ENCODE data around the gene MYO5A. TPM values are rescaled to one million over a fixed set of nuclear protein-coding genes. Genes with fewer than 3 reads are reported as not detected.

Gene MYO5A
- total and polyA plus RNA-seq, 4 donors: 47.8 to 119 (median 88.4) TPM

DNA sequence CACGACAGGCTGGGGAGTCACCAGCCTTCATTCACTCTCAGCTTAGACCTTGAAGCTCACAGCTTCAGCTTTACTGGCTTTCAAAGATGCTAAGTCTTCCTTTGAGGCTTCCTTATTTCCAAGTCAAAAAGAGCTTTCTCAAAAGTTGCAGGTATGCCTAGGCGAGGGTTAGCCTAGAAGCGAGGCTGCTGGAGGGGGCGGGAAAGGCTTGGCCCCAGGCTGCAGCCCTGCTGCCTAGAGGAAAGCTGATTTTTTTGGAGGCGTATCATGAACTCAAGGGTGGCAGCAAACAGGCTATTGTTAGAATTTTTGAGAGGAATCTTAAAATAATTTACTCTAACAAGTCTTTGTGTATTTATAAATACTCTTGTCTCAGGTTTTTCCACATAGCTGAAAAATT is 270.2 kb downstream of the MYO5A start:
- Histone ChIP-seq H3K4me3 (ENCODE audit: low read depth, low read length) (no peak overlapping the region), H3K27me3 (ENCODE audit: control insufficient read depth, insufficient read depth, low read length) (no peaks in the 10 kb centered on the region), H3K36me3 (ENCODE audit: control insufficient read depth, insufficient read depth, low read length) (no peaks in the 10 kb centered on the region), H3K27ac (ENCODE audit: low read depth, low read length) (no peak overlapping the region), H3K4me1 (ENCODE audit: control insufficient read depth, insufficient read depth, low read length) (peaks cover 26% of the 10 kb centered on the region), H3K9me3 (ENCODE audit: control insufficient read depth, insufficient read depth, low read length) (no peaks in the 10 kb centered on the region)
- WGBS (ENCODE audit: insufficient coverage): 96% methylated on average over 4 of the region's 5 CpGs
- DNase-seq (ENCODE audit: low read depth in 4 of 6, low spot score in 6 of 6): no peak

DNA sequence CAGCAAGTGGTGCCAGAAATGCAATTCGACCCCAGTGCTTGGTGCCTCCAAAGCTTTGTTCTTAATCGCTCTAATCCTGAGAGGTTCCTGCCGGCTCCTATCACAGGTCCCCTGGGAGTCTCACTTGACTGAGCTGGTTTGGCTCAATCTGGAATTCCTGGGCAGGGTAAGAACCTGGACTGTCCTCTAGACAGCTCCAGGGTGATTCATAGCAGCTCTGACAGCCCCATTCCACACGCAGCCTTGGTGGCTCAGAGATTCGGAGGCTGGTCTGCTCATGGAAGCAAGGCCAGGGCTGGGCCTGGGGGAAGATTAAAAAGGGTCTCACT is 271.0 kb downstream of the MYO5A start:
- Histone ChIP-seq H3K36me3 (ENCODE audit: control insufficient read depth, insufficient read depth, low read length) (no peaks in the 10 kb centered on the region), H3K4me3 (ENCODE audit: low read depth, low read length) (no peak overlapping the region), H3K4me1 (ENCODE audit: control insufficient read depth, insufficient read depth, low read length) (peaks cover 26% of the 10 kb centered on the region), H3K9me3 (ENCODE audit: control insufficient read depth, insufficient read depth, low read length) (no peaks in the 10 kb centered on the region), H3K27me3 (ENCODE audit: control insufficient read depth, insufficient read depth, low read length) (no peaks in the 10 kb centered on the region), H3K27ac (ENCODE audit: low read depth, low read length) (no peak overlapping the region)
- 63% methylated on average over 5 of the region's 5 CpGs for WGBS (ENCODE audit: insufficient coverage)
- DNase-seq (ENCODE audit: low read depth in 4 of 6, low spot score in 6 of 6): no peak

Small RNA genes lying within 50 kb of the gene (small RNA-seq; reads per million reads assigned to genes)
- 0.16 reads per million for gene MIR1266 (ENCODE audit: low replicate concordance)

Other genes starting within 250 kb of the MYO5A start
- 10 to 100 TPM in 1 of 2 donors, 1 to 10 TPM in 1; 6.9 to 15.8 TPM for gene MYO5C, start 233.1 kb downstream of the MYO5A start, total RNA-seq
- 1 to 10 TPM; 4.2 to 6.2 TPM for gene MYO5C, start 233.1 kb downstream of the MYO5A start, polyA plus RNA-seq (ENCODE audit: insufficient read length in 2 of 2)
- 100 to 1,000 TPM; 156 to 285 TPM for gene ARPP19, start 40.1 kb upstream of the MYO5A start, total RNA-seq
- 100 to 1,000 TPM; 167 to 191 TPM for gene ARPP19, start 40.1 kb upstream of the MYO5A start, polyA plus RNA-seq (ENCODE audit: insufficient read length in 2 of 2)
- 10 to 100 TPM; 37.4 to 86.8 TPM for gene ATOSA, start 150.5 kb upstream of the MYO5A start, total RNA-seq
- 10 to 100 TPM; 46.3 to 51.1 TPM for gene ATOSA, start 150.5 kb upstream of the MYO5A start, polyA plus RNA-seq (ENCODE audit: insufficient read length in 2 of 2)